Measurements from ENCODE around the gene KCNMA1.

DNA sequence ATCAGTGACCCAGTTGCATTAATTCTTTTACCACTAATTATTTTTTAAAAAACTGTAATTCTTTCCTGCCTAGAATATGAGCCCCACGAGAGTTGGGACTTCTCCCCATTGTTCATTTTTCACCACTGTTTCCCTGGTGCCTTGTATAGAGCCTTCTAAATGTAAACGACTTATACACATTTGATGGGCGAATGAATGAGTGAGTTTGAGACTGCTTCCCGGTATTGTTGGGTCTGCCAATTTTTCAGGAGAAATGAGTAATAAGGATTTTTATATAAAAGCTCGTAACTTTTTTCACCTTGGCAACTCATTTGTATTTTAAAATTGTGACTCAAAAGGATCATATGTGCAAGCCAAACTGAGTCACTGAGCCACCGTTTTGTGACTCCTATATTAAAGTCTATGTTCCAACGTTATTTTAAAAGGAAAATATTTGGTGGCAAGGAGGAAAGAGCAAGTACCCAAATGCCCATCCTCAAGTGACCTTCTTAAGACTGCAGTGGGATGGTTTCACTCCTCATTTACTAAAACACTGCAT, 621.3 kb downstream of the KCNMA1 start:
- TF ChIP-seq, protein P1, sequence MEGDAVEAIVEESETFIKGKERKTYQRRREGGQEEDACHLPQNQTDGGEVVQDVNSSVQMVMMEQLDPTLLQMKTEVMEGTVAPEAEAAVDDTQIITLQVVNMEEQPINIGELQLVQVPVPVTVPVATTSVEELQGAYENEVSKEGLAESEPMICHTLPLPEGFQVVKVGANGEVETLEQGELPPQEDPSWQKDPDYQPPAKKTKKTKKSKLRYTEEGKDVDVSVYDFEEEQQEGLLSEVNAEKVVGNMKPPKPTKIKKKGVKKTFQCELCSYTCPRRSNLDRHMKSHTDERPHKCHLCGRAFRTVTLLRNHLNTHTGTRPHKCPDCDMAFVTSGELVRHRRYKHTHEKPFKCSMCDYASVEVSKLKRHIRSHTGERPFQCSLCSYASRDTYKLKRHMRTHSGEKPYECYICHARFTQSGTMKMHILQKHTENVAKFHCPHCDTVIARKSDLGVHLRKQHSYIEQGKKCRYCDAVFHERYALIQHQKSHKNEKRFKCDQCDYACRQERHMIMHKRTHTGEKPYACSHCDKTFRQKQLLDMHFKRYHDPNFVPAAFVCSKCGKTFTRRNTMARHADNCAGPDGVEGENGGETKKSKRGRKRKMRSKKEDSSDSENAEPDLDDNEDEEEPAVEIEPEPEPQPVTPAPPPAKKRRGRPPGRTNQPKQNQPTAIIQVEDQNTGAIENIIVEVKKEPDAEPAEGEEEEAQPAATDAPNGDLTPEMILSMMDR (IDR thresholded peaks at IDR 0.05), result no peak
- TF ChIP-seq EZH2phosphoT487 (IDR thresholded peaks at IDR 0.05; ENCODE audit: borderline replicate concordance, low read depth) (no peak), EP300 (IDR thresholded peaks at IDR 0.05; ENCODE audit: borderline replicate concordance in 1 of 2, low read depth in 1 of 2, low read length in 1 of 2) (no peak), RCOR1 (IDR thresholded peaks at IDR 0.05; ENCODE audit: low read length) (no peak), RFX5 (IDR thresholded peaks at IDR 0.05; ENCODE audit: low read length) (no peak), CHD2 (IDR thresholded peaks at IDR 0.05; ENCODE audit: low read length, partially characterized antibody) (no peak), TAF1 (IDR thresholded peaks at IDR 0.05; ENCODE audit: borderline replicate concordance, low read depth, low read length) (no peak), GATA2 (CRISPR knock-in tag; IDR thresholded peaks at IDR 0.05) (no peak), NRF1 (IDR thresholded peaks at IDR 0.05; ENCODE audit: low read depth, low read length) (no peak), RAD21 (IDR thresholded peaks at IDR 0.05; ENCODE audit: low read length) (no peak), TCF12 (IDR thresholded peaks at IDR 0.05) (no peak)
- TF ChIP-seq, protein P2, sequence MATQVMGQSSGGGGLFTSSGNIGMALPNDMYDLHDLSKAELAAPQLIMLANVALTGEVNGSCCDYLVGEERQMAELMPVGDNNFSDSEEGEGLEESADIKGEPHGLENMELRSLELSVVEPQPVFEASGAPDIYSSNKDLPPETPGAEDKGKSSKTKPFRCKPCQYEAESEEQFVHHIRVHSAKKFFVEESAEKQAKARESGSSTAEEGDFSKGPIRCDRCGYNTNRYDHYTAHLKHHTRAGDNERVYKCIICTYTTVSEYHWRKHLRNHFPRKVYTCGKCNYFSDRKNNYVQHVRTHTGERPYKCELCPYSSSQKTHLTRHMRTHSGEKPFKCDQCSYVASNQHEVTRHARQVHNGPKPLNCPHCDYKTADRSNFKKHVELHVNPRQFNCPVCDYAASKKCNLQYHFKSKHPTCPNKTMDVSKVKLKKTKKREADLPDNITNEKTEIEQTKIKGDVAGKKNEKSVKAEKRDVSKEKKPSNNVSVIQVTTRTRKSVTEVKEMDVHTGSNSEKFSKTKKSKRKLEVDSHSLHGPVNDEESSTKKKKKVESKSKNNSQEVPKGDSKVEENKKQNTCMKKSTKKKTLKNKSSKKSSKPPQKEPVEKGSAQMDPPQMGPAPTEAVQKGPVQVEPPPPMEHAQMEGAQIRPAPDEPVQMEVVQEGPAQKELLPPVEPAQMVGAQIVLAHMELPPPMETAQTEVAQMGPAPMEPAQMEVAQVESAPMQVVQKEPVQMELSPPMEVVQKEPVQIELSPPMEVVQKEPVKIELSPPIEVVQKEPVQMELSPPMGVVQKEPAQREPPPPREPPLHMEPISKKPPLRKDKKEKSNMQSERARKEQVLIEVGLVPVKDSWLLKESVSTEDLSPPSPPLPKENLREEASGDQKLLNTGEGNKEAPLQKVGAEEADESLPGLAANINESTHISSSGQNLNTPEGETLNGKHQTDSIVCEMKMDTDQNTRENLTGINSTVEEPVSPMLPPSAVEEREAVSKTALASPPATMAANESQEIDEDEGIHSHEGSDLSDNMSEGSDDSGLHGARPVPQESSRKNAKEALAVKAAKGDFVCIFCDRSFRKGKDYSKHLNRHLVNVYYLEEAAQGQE (IDR thresholded peaks at IDR 0.05; ENCODE audit: low read depth, low read length), result no peak

Measured in SK-N-SH (cell line).